Activated T-cell treated with anti-CD3 and anti-CD28 coated beads, Interleukin-2, amount 50 U/mL, for 4 hours (primary cell): ENCODE measurements around the gene TSPAN31. TPM values are rescaled to one million over a fixed set of nuclear protein-coding genes. Genes with fewer than 3 reads are reported as not detected.
"Not testable (repeated sequence)": the region's sequence is repeated elsewhere in the genome, so short reads cannot be mapped to it uniquely, and the experiment has no call there.

Experiments used
- ATAC-seq, 2 donors: fragments of 200-7000 bp; cut with Tn5 transposase; one replicate each; pipeline ENCODE4 v1.10.0; 2021
- DNase-seq: peaks from one replicate; pipeline ENCODE4 v3.0.0-alpha.2; 2020
- H3K27me3 Mint-ChIP-seq: one replicate; pipeline ENCODE4 v1.8.0; 2021; ENCODE audit warnings: low read depth, mixed read lengths
- H3K36me3 Mint-ChIP-seq: one replicate; pipeline ENCODE4 v1.8.0; 2022; ENCODE audit warnings: mixed read lengths; ENCODE audit not compliant: insufficient read depth
- H3K4me1 Mint-ChIP-seq: one replicate; pipeline ENCODE4 v1.8.0; 2021; ENCODE audit warnings: low read depth, mixed read lengths
- H3K4me3 Mint-ChIP-seq: one replicate; pipeline ENCODE4 v1.8.0; 2021; ENCODE audit warnings: mild to moderate bottlenecking, moderate library complexity, mixed read lengths
- H3K9me3 Mint-ChIP-seq: one replicate; pipeline ENCODE4 v1.8.0; 2021; ENCODE audit warnings: mixed read lengths
- total RNA-seq, 3 donors: library from RNA; stranded (reverse); gene quantifications; one replicate each; pipeline ENCODE4 v1.2.1, GENCODE V29; 2021

Gene TSPAN31
- total RNA-seq, 3 donors from 2014 or later: 11.5 to 14.9 (median 14.0) TPM

DNA sequence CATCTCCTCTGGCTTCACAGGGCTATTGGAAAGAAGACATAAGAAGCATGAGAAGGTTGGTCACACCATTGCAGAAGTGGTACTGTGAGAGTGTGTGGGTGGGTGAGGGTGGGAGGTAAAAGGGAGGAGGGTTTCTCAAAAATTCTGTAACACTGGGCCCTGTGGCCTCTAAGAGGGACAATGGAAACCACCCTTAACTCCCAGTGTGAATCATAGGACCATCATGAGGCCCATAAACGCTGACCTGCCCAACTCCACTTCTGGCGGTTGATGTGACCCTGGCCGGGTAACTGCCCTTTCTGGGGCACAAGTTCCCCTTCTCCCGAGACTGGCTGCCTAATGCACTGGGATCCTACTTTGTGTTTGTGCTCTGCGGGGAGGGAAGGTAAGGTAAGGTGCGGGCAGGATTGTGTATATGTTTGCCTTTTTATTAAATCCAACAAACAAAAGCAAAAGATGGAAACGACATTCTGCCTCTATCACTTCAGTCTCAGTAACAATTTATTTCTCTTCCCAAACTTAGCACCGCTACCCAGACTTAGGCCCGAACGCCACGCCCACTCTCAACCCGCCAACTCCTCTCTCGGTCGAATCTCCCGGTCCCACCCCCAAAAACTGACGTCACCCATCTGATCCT, 26.5 kb downstream of the TSPAN31 start:
- peak; percentile 80 to 83 for ATAC-seq
- H3K36me3 Mint-ChIP-seq: peaks cover 31% of the 10 kb centered on the region
- peaks cover 7% of the 10 kb centered on the region for H3K27me3 Mint-ChIP-seq
- H3K4me1 Mint-ChIP-seq: peaks cover 32% of the 10 kb centered on the region
- peak; percentile 91 for DNase-seq
- H3K9me3 Mint-ChIP-seq: no peaks in the 10 kb centered on the region
- peak overlapping the region; percentile 98 for H3K4me3 Mint-ChIP-seq

- Mint-ChIP-seq H3K36me3 (peaks cover 31% of the 10 kb centered on the region), H3K4me1 (peaks cover 26% of the 10 kb centered on the region), H3K4me3 (peak within 1 kb of the TSS; percentile 98), H3K27me3 (peaks cover 2% of the 10 kb centered on the region), H3K9me3 (no peaks in the 10 kb centered on the region)
- DNase-seq: peak; percentile 90
- ATAC-seq: peak; percentile 88
These were observed 27.1 kb downstream of the TSPAN31 start, which contains the start of gene METTL1 for GRCh38 chr12:57771873-57772428. TSS of gene METTL1 (minus strand) at chr12:57772105. CDS start at chr12:57772083, 22 bp downstream.

DNA sequence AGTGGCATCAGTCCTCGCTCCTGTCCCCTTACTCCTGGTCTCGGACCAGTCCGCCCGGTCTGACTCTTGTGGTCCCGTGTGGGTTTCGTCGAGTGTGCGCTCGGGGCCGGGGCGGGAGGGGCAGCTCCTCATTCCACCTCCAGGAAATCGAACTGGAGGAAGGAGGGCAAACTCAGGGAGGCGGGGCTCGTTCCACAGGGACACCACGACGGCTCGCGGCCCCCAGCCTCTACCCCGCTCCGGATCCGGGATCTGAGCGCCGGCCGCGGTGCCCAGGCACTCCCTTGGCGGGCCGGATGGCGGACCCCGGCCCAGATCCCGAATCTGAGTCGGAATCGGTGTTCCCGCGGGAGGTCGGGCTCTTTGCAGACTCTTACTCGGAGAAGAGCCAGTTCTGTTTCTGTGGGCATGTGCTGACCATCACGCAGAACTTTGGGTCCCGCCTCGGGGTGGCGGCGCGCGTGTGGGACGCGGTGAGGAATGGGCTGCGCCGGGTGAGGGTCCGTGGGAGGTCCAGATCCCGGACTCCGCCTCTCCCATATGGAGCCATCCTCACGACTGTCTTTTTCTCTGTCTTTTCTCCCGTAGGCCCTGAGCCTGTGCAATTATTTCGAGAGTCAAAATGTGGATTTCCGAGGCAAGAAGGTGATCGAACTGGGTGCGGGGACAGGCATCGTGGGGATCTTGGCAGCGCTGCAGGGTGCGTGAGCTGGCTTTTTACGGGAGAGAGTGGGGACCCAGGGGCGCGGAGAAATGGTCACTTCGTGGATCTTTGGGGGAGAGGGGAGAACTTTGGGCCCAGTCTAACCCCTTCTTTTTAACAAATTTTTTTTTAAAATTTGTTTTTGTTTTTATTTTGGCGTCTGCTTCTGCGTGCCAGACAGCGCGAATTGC, 27.8 kb downstream of the TSPAN31 start, which contains the start of gene EEF1AKMT3:
EEF1AKMT3 (plus strand) TSS at position 186 of the 894 bp plus-strand sequence; CDS start at position 297, 111 bp downstream.
- peak; percentile 26 to 31 for ATAC-seq
- Mint-ChIP-seq H3K4me1 (peaks cover 25% of the 10 kb centered on the region), H3K9me3 (no peaks in the 10 kb centered on the region)

DNA sequence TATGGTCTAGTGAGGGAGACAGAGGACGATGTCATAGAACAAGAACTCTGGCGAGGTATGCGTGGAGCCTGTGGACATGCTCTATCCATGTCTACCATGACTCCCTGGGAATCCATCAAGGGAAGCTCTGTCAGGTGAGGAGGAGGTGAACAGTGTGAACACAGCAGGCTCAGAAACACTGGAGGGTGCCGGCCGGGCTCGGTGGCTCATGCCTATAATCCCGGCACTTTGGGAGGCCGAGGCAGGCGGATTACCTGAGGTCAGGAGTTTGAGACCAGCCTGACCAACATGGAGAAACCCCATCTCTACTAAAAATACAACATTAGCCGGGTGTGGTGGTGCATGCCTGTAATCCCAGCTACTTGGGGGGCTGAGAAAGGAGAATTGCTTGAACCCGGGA, 29.8 kb downstream of the TSPAN31 start:
- not testable (repeated sequence) for ATAC-seq

More for the DNA sequence above, 27.8 kb downstream of the TSPAN31 start, which contains the start of gene EEF1AKMT3:
- no peak for DNase-seq
- no peaks in the 10 kb centered on the region for H3K27me3 Mint-ChIP-seq
- H3K4me3 Mint-ChIP-seq: peak within 1 kb of the TSS; percentile 98
- peaks cover 31% of the 10 kb centered on the region for H3K36me3 Mint-ChIP-seq

GRCh38 chr12:57775044-57775443, 30.2 kb downstream of the TSPAN31 start:
- DNase-seq (no peak), ATAC-seq (no peak)
- Mint-ChIP-seq H3K4me3 (no peak overlapping the region), H3K27me3 (no peaks in the 10 kb centered on the region), H3K36me3 (peaks cover 16% of the 10 kb centered on the region), H3K4me1 (peaks cover 35% of the 10 kb centered on the region), H3K9me3 (no peaks in the 10 kb centered on the region)

More for the DNA sequence above, 29.8 kb downstream of the TSPAN31 start:
- Mint-ChIP-seq H3K4me1 (peaks cover 34% of the 10 kb centered on the region), H3K36me3 (peaks cover 20% of the 10 kb centered on the region)
- not testable (repeated sequence) for H3K9me3 Mint-ChIP-seq, H3K27me3 Mint-ChIP-seq, H3K4me3 Mint-ChIP-seq, DNase-seq

DNA sequence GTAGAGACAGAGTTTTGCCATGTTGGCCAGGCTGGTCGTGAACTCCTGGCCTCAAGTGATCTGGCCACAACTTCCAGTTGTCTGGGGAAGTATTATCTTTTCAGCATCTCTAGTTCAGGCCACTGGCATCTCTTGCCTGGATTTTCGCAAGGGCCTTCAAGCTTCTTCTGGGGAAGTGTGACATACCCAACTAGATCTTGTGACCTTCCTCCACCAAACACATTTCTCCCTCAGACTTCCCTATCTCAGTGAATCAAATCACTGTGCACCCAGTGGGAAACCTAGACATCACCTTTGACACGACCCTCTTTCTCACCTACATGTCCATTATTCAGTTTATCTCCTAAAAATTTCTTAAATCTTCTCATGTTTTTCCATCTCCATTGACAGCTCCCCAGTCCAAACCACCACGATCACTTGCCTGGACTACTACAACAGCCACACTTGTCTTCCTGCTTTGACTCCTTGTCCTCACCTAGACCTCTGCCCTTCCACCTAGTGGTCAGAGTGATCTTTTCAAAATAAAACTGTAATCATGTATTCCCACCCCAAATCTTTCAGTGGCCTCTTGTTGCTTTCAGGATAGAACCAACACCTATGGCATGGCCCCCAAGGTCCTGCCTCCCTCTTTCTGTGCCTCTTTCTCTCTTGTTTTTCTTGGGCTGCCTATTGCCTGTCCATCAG, 30.9 kb downstream of the TSPAN31 start:
- Mint-ChIP-seq H3K36me3 (peaks cover 10% of the 10 kb centered on the region), H3K9me3 (no peaks in the 10 kb centered on the region), H3K27me3 (no peaks in the 10 kb centered on the region), H3K4me3 (no peak overlapping the region), H3K4me1 (peaks cover 36% of the 10 kb centered on the region)
- ATAC-seq (no peak), DNase-seq (no peak)

DNA sequence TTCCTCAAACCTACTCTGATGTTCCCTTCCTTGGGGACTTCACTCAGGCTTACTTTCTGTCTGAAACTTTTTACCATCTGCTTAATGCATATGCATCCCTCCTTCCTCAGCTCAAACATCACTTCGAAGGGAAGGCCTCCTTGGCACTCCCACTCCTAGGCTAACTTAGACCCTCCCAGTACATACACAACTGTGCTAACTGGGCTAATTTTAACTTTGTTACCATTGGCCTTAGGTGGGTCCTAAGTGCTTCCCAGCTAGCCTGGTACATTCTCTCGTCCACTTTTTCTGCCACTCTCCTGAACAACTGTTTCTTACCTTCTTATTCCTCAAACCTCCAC, 31.4 kb downstream of the TSPAN31 start:
- DNase-seq: no peak
- H3K9me3 Mint-ChIP-seq: no peaks in the 10 kb centered on the region
- peaks cover 39% of the 10 kb centered on the region for H3K4me1 Mint-ChIP-seq
- H3K36me3 Mint-ChIP-seq: peaks cover 8% of the 10 kb centered on the region
- H3K27me3 Mint-ChIP-seq: no peaks in the 10 kb centered on the region
- ATAC-seq: no peak
- no peak overlapping the region for H3K4me3 Mint-ChIP-seq

DNA sequence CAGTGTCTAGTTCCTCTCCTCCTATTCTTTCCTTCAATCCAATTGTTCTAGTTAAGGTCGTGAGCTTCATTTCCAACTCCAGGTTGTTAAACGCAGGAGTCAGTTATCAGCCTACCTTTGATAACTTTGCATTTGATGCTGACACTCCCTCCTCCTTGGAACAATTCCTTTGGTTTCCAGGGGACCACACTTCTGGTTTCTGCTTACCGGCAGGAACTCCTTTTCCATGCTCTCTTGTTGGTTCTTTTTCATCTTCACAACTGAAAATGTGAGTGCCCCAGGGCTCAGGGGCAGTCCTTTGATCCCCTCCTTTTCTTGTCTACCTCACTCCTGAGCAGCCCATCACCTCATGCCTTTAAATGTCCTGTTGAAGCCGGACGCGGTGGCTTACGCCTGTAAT, 32.5 kb downstream of the TSPAN31 start:
- Mint-ChIP-seq H3K36me3 (peaks cover 8% of the 10 kb centered on the region), H3K27me3 (no peaks in the 10 kb centered on the region), H3K4me3 (no peak overlapping the region), H3K4me1 (peaks cover 44% of the 10 kb centered on the region), H3K9me3 (no peaks in the 10 kb centered on the region)
- ATAC-seq (no peak), DNase-seq (no peak)

- H3K36me3 Mint-ChIP-seq: peaks cover 8% of the 10 kb centered on the region
- H3K4me1 Mint-ChIP-seq: peaks cover 46% of the 10 kb centered on the region
- H3K27me3 Mint-ChIP-seq: no peaks in the 10 kb centered on the region
- no peak overlapping the region for H3K4me3 Mint-ChIP-seq
- DNase-seq (no peak), ATAC-seq (no peak)
- no peaks in the 10 kb centered on the region for H3K9me3 Mint-ChIP-seq
These were observed 33.1 kb downstream of the TSPAN31 start for GRCh38 chr12:57777911-57778310.

- Mint-ChIP-seq H3K4me3 (no peak overlapping the region), H3K27me3 (no peaks in the 10 kb centered on the region), H3K4me1 (peaks cover 48% of the 10 kb centered on the region), H3K9me3 (no peaks in the 10 kb centered on the region), H3K36me3 (peaks cover 10% of the 10 kb centered on the region)
- ATAC-seq (no peak), DNase-seq (no peak)
These were observed 34.9 kb downstream of the TSPAN31 start for GRCh38 chr12:57779736-57780135.

GRCh38 chr12:57780284-57780897, 35.6 kb downstream of the TSPAN31 start:
- peaks cover 9% of the 10 kb centered on the region for H3K36me3 Mint-ChIP-seq
- no peaks in the 10 kb centered on the region for H3K9me3 Mint-ChIP-seq
- ATAC-seq (no peak), DNase-seq (no peak)
- H3K27me3 Mint-ChIP-seq: no peaks in the 10 kb centered on the region
- H3K4me3 Mint-ChIP-seq: no peak overlapping the region
- peaks cover 48% of the 10 kb centered on the region for H3K4me1 Mint-ChIP-seq

- Mint-ChIP-seq H3K9me3 (no peaks in the 10 kb centered on the region), H3K4me3 (no peak overlapping the region), H3K36me3 (peaks cover 8% of the 10 kb centered on the region), H3K27me3 (no peaks in the 10 kb centered on the region), H3K4me1 (peaks cover 51% of the 10 kb centered on the region)
- no peak for DNase-seq
- ATAC-seq: no peak
These were observed 36.4 kb downstream of the TSPAN31 start for GRCh38 chr12:57781244-57781643.

DNA sequence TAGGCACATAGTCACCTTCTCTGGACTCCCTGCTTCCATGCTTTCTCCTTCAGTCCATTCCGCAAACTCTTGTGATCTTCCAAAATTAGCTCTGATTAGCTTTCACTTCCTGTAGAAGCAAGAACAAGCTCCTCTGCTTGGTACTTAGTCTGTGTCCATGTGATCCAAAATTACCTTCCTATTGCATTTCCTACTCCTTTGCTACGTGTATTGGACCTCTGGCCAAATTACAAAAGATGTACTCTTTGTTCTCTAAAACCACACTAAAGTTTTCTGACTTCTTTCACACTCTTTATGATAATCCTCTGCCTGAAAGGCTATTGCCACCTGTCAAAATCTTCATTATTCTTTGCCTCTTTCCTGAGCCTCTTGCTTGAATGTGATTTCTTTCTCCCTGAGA, 37.0 kb downstream of the TSPAN31 start:
- peak overlapping the region; percentile 99 for H3K4me3 Mint-ChIP-seq
- H3K9me3 Mint-ChIP-seq: no peaks in the 10 kb centered on the region
- DNase-seq (no peak), ATAC-seq (no peak)
- H3K27me3 Mint-ChIP-seq: no peaks in the 10 kb centered on the region
- peaks cover 54% of the 10 kb centered on the region for H3K4me1 Mint-ChIP-seq
- H3K36me3 Mint-ChIP-seq: peaks cover 12% of the 10 kb centered on the region

DNA sequence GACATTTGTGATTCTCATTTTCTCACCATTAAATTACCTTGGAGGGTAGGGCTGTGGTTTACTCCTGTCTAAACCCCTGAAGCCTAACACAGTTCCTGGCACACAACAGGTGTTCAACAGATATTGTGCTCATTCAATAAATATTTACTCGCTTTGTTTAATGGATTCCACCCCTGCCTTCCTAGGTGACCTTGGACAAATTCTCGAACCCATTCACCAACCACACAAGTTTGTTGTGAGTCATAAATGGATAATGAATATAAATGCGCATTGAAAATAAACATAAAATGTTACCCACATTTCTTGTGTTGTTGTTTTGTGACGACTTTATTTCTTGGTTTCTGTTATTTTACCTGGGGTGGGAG, 37.4 kb downstream of the TSPAN31 start:
- DNase-seq (no peak), ATAC-seq (no peak)
- Mint-ChIP-seq H3K4me1 (peaks cover 54% of the 10 kb centered on the region), H3K9me3 (no peaks in the 10 kb centered on the region), H3K36me3 (peaks cover 14% of the 10 kb centered on the region), H3K4me3 (peak overlapping the region; percentile 99), H3K27me3 (no peaks in the 10 kb centered on the region)
